IPS-11a (cell line): ENCODE measurements around the gene VASP.

ENCODE experiments used
- H3K4me3 ChIP-seq: one replicate; pipeline ENCODE4 v1.5.1; 2013; ENCODE audit warnings: low read depth, low read length, control low read depth

VASP gene

GRCh38 chr19:45547965-45548609, 40.8 kb downstream of the VASP start:
- H3K4me3 ChIP-seq = no peak overlapping the region

- H3K4me3 ChIP-seq = no peak overlapping the region
These were observed 46.2 kb downstream of the VASP start for GRCh38 chr19:45553464-45553863.

GRCh38 chr19:45554481-45554880, 47.2 kb downstream of the VASP start:
- H3K4me3 ChIP-seq = no peak overlapping the region

GRCh38 chr19:45556835-45557234, 49.6 kb downstream of the VASP start:
- H3K4me3 ChIP-seq = no peak overlapping the region

- no peak overlapping the region for H3K4me3 ChIP-seq
These were observed 51.2 kb downstream of the VASP start for GRCh38 chr19:45558399-45558878.

GRCh38 chr19:45560038-45560437, 52.8 kb downstream of the VASP start:
- H3K4me3 ChIP-seq = no peak overlapping the region

- no peak overlapping the region for H3K4me3 ChIP-seq
These were observed 53.4 kb downstream of the VASP start for GRCh38 chr19:45560686-45561085.

GRCh38 chr19:45564131-45564780, 57.0 kb downstream of the VASP start:
- no peak overlapping the region for H3K4me3 ChIP-seq

- H3K4me3 ChIP-seq = no peak overlapping the region
These were observed 60.3 kb downstream of the VASP start for GRCh38 chr19:45567609-45568008.

- H3K4me3 ChIP-seq = no peak overlapping the region
These were observed 61.5 kb downstream of the VASP start for GRCh38 chr19:45568732-45569131.

- no peak overlapping the region for H3K4me3 ChIP-seq
These were observed 62.5 kb downstream of the VASP start for GRCh38 chr19:45569619-45570421.

GRCh38 chr19:45571457-45572220, 64.4 kb downstream of the VASP start:
- no peak overlapping the region for H3K4me3 ChIP-seq

- H3K4me3 ChIP-seq = no peak overlapping the region
These were observed 67.2 kb downstream of the VASP start for GRCh38 chr19:45574526-45574925.

- no peak overlapping the region for H3K4me3 ChIP-seq
These were observed 67.9 kb downstream of the VASP start for GRCh38 chr19:45575216-45575615.
